ENCODE measurements around the gene NKIRAS2.
"Not testable (repeated sequence)": the region's sequence is repeated elsewhere in the genome, so short reads cannot be mapped to it uniquely, and the experiment has no call there.

The NKIRAS2 gene

GRCh38 chr17:41989702-41990419 lies 30.0 kb upstream of the NKIRAS2 start:
- Histone ChIP-seq H3K27ac (no peak overlapping the region), H3K4me3 (no peak overlapping the region)

GRCh38 chr17:41992576-41992975 lies 27.3 kb upstream of the NKIRAS2 start:
- H3K27ac ChIP-seq = peak overlapping the region in 1 of 21 experiments; percentile 25
- no peak overlapping the region for H3K4me3 ChIP-seq

GRCh38 chr17:41996855-41997164 lies 23.1 kb upstream of the NKIRAS2 start:
- peak overlapping the region in 4 of 21 experiments; percentile 24 to 46 (median 34) for H3K27ac ChIP-seq

GRCh38 chr17:41998497-41998896 lies 21.4 kb upstream of the NKIRAS2 start:
- Histone ChIP-seq H3K4me3 (no peak overlapping the region), H3K27ac (no peak overlapping the region)

More at GRCh38 chr17:41996855-41997164, 23.1 kb upstream of the NKIRAS2 start:
- no peak overlapping the region for H3K4me3 ChIP-seq

- peak overlapping the region in 2 of 21 experiments; percentile 42 to 45 for H3K27ac ChIP-seq
These were observed 19.3 kb upstream of the NKIRAS2 start for GRCh38 chr17:42000413-42001133.

GRCh38 chr17:42001729-42002128 lies 18.2 kb upstream of the NKIRAS2 start:
- H3K27ac ChIP-seq = peak overlapping the region in 1 of 21 experiments; percentile 37
- no peak overlapping the region for H3K4me3 ChIP-seq

More at GRCh38 chr17:42000413-42001133, 19.3 kb upstream of the NKIRAS2 start:
- no peak overlapping the region for H3K4me3 ChIP-seq

GRCh38 chr17:42002175-42002791 lies 17.6 kb upstream of the NKIRAS2 start:
- no peak overlapping the region for H3K4me3 ChIP-seq
- H3K27ac ChIP-seq = peak overlapping the region in 1 of 21 experiments; percentile 37

- Histone ChIP-seq H3K4me3 (no peak overlapping the region), H3K27ac (no peak overlapping the region)
These were observed 17.0 kb upstream of the NKIRAS2 start for GRCh38 chr17:42002792-42003301.

- H3K27ac ChIP-seq = peak overlapping the region in 3 of 21 experiments; percentile 1 to 59 (median 13)
These were observed 14.7 kb upstream of the NKIRAS2 start for GRCh38 chr17:42005166-42005565.

GRCh38 chr17:42009170-42009569 lies 10.7 kb upstream of the NKIRAS2 start:
- no peak overlapping the region for H3K4me3 ChIP-seq
- H3K27ac ChIP-seq = peak overlapping the region in 3 of 21 experiments; percentile 0 to 50 (median 24)

More at GRCh38 chr17:42005166-42005565, 14.7 kb upstream of the NKIRAS2 start:
- no peak overlapping the region for H3K4me3 ChIP-seq

- not testable (repeated sequence) for H3K4me3 ChIP-seq
- H3K27ac ChIP-seq = peak overlapping the region in 10 of 21 experiments; percentile 7 to 57 (median 30)
These were observed 9.6 kb upstream of the NKIRAS2 start for GRCh38 chr17:42010266-42010680.

GRCh38 chr17:42010898-42011516 lies 8.9 kb upstream of the NKIRAS2 start:
- H3K4me3 ChIP-seq = no peak overlapping the region
- H3K27ac ChIP-seq = peak overlapping the region in 10 of 21 experiments; percentile 7 to 57 (median 20)

- H3K27ac ChIP-seq = peak overlapping the region in 2 of 21 experiments; percentile 12 to 23
- not testable (repeated sequence) for H3K4me3 ChIP-seq
These were observed 7.5 kb upstream of the NKIRAS2 start for GRCh38 chr17:42012363-42012762.

GRCh38 chr17:42013740-42014139 lies 6.2 kb upstream of the NKIRAS2 start:
- H3K4me3 ChIP-seq, H3K27ac ChIP-seq: not testable (repeated sequence)

- peak overlapping the region; percentile 69 to 99 (median 94) for H3K4me3 ChIP-seq
- peak overlapping the region; percentile 51 to 99 (median 94) for H3K27ac ChIP-seq
These were observed 3.5 kb upstream of the NKIRAS2 start for GRCh38 chr17:42016411-42016831.

GRCh38 chr17:42016941-42017865 lies 2.7 kb upstream of the NKIRAS2 start, which contains the start of gene DNAJC7:
DNAJC7 (minus strand) TSS chr17:42017439; CDS start chr17:42017416, 23 bp downstream.
- H3K27ac ChIP-seq = peak within 1 kb of the TSS; percentile 51 to 99 (median 94)
- H3K4me3 ChIP-seq = peak within 1 kb of the TSS; percentile 69 to 99 (median 94)

GRCh38 chr17:42017866-42018200 lies 2.1 kb upstream of the NKIRAS2 start:
- Histone ChIP-seq H3K27ac (peak overlapping the region; percentile 51 to 99 (median 94)), H3K4me3 (peak overlapping the region; percentile 69 to 99 (median 94))

- Histone ChIP-seq H3K4me3 (peak overlapping the region in 5 of 7 experiments; percentile 79 to 96 (median 94)), H3K27ac (peak overlapping the region in 17 of 21 experiments; percentile 88 to 99 (median 96))
These were observed 1.6 kb upstream of the NKIRAS2 start for GRCh38 chr17:42018339-42018738.

Measured in skin epidermis (tissue), 12 donors.